A549 (cell line): ENCODE results near the gene KRT16. TPM values are rescaled to one million over a fixed set of nuclear protein-coding genes. Genes with fewer than 3 reads are reported as not detected.

ENCODE experiments used
- ATAC-seq, 2 experiments: fragments of 200-7000 bp in 1 of 2; fragments of >200 bp in 1 of 2; cut with Nextera tagmentation in 1 of 2; cut with Tn5 transposase in 1 of 2; 3 replicates each; pipeline versions ENCODE4 v1.8.0 to v1.9.1; 2018 to 2020; ENCODE audit warnings: mild to moderate bottlenecking in 1 of 2, moderate library complexity in 1 of 2
- CTCF ChIA-PET: fragments of 300-600 bp; sonication (Branson Sonifier 250); formaldehyde crosslinking; extraction: SDS; loops from one replicate; lab custom pipeline; 2021; ENCODE audit warnings: antibody characterized with exemption, inconsistent platforms; lab: Yijun Ruan, JAX
- POLR2A ChIA-PET: fragments of 350-600 bp; formaldehyde crosslinking; extraction: SDS; loops from one replicate; lab custom pipeline; 2021; ENCODE audit warnings: antibody characterized with exemption, inconsistent platforms; lab: Yijun Ruan, JAX
- DNase-seq, 2 experiments: peaks; one replicate each; pipeline versions ENCODE4 v3.0.0 to v3.0.0-alpha.2; 2011 to 2016; ENCODE audit warnings: low read depth in 1 of 2, low spot score in 1 of 2
- FAIRE-seq: peaks from 2 replicates; lab custom pipeline; 2011; peaks lifted over from hg19 to GRCh38; lab: Jason Lieb, UNC
- H3K27ac ChIP-seq, 2 experiments: fragments of >200 bp; sonication (Bioruptor Twin); formaldehyde crosslinking; 3 replicates each; pipeline ENCODE4 v1.5.1; 2016 to 2017
- H3K4me1 ChIP-seq: fragments of >200 bp; sonication (Bioruptor Twin); formaldehyde crosslinking; 3 replicates; pipeline ENCODE4 v1.6.1; 2016
- H3K4me2 ChIP-seq: fragments of >200 bp; sonication (Bioruptor Twin); formaldehyde crosslinking; 3 replicates; pipeline ENCODE4 v1.6.1; 2016
- H3K4me3 ChIP-seq: fragments of >200 bp; sonication (Bioruptor Twin); formaldehyde crosslinking; 3 replicates; pipeline ENCODE4 v1.5.1; 2016
- H3K9me3 ChIP-seq: fragments of >200 bp; sonication (Bioruptor Twin); formaldehyde crosslinking; 3 replicates; pipeline ENCODE4 v1.6.1; 2016
- BHLHE40 ChIP-seq: IDR thresholded peaks from 2 replicates; pipeline ENCODE4 v1.6.1; 2012; ENCODE audit warnings: low read depth, low read length, inconsistent platforms
- CEBPB ChIP-seq, 2 experiments: fragments of >200 bp in 1 of 2; sonication (Bioruptor Twin) in 1 of 2; formaldehyde crosslinking in 1 of 2; IDR thresholded peaks; 2 replicates each; pipeline ENCODE4 v1.6.1; 2012 to 2016
- CHD4 ChIP-seq: fragments of 200-600 bp; sonication (generic); IDR thresholded peaks from 2 replicates; pipeline ENCODE4 v1.6.1; 2016; ENCODE audit warnings: antibody characterized with exemption, mild to moderate bottlenecking, borderline replicate concordance
- EHF ChIP-seq: fragments of 250-450 bp; sonication (Bioruptor Pico); IDR thresholded peaks from 2 replicates; pipeline ENCODE4 v1.5.0; 2020; ENCODE audit warnings: mild to moderate bottlenecking
- EHMT2 ChIP-seq: fragments of 200-600 bp; sonication (generic); IDR thresholded peaks from 2 replicates; pipeline ENCODE4 v1.6.1; 2016; ENCODE audit warnings: antibody characterized with exemption, low read depth, mild to moderate bottlenecking, moderate library complexity
- EP300 ChIP-seq, 2 experiments: fragments of >200 bp; sonication (Bioruptor Twin); formaldehyde crosslinking; IDR thresholded peaks; 2 replicates in 1 of 2; 3 replicates in 1 of 2; pipeline ENCODE4 v1.6.1; 2016 to 2017
- ESRRA ChIP-seq: fragments of 150-350 bp; IDR thresholded peaks from 2 replicates; pipeline ENCODE4 v1.6.1; 2014; ENCODE audit warnings: mild to moderate bottlenecking, low read length, borderline replicate concordance
- FOSB ChIP-seq: fragments of 250-450 bp; sonication (Bioruptor Pico); IDR thresholded peaks from 2 replicates; pipeline ENCODE4 v1.5.0; 2020; ENCODE audit warnings: mild to moderate bottlenecking, moderate library complexity
- FOSL2 ChIP-seq, 2 experiments: fragments of 450-650 bp in 1 of 2; fragments of >200 bp in 1 of 2; sonication (Bioruptor Twin) in 1 of 2; formaldehyde crosslinking; IDR thresholded peaks; 2 replicates each; pipeline versions ENCODE4 v1.5.0 to v1.6.1; 2016 to 2020; ENCODE audit warnings: mild to moderate bottlenecking in 1 of 2, moderate library complexity in 1 of 2
- FOXS1 ChIP-seq: fragments of 250-450 bp; sonication (Bioruptor Pico); IDR thresholded peaks from 2 replicates; pipeline ENCODE4 v1.5.0; 2020; ENCODE audit warnings: mild to moderate bottlenecking, moderate library complexity
- HEYL ChIP-seq: fragments of 250-450 bp; sonication (Bioruptor Pico); IDR thresholded peaks from 2 replicates; pipeline ENCODE4 v1.8.0; 2021; ENCODE audit warnings: mild to moderate bottlenecking, moderate library complexity
- HOXB5 ChIP-seq: fragments of 250-450 bp; sonication (Bioruptor Pico); IDR thresholded peaks from 2 replicates; pipeline ENCODE4 v1.5.0; 2020; ENCODE audit warnings: mild to moderate bottlenecking, moderate library complexity
- MAZ ChIP-seq: fragments of 150-350 bp; IDR thresholded peaks from 2 replicates; pipeline ENCODE4 v1.6.1; 2014; ENCODE audit warnings: antibody characterized with exemption, low read depth, low read length, borderline replicate concordance
- MYC ChIP-seq: IDR thresholded peaks from 2 replicates; pipeline ENCODE4 v1.6.1; 2012; ENCODE audit warnings: mild to moderate bottlenecking, inconsistent platforms, low read length, improper control_type of control experiment, borderline replicate concordance
- NFE2L2 ChIP-seq: fragments of 150-350 bp; conservative IDR thresholded peaks from 2 replicates; pipeline ENCODE4 v1.6.1; 2014; ENCODE audit warnings: low read length
- NR3C1 ChIP-seq: fragments of >200 bp; sonication (Bioruptor Twin); formaldehyde crosslinking; IDR thresholded peaks from 3 replicates; pipeline ENCODE4 v1.6.1; 2017
- PBX3 ChIP-seq: IDR thresholded peaks from 2 replicates; pipeline ENCODE4 v1.6.1; 2012
- POLR2AphosphoS2 ChIP-seq: conservative IDR thresholded peaks from 2 replicates; pipeline ENCODE4 v1.6.1; 2012; ENCODE audit warnings: low read length, improper control_type of control experiment, inconsistent platforms
- RAD21 ChIP-seq, 2 experiments: fragments of >200 bp in 1 of 2; sonication (Bioruptor Twin) in 1 of 2; formaldehyde crosslinking in 1 of 2; IDR thresholded peaks in 1 of 2; conservative IDR thresholded peaks in 1 of 2; 2 replicates in 1 of 2; 3 replicates in 1 of 2; pipeline ENCODE4 v1.6.1; 2012 to 2018; ENCODE audit warnings: inconsistent platforms in 1 of 2
- RARB ChIP-seq: fragments of 250-450 bp; sonication (Bioruptor Pico); IDR thresholded peaks from 2 replicates; pipeline ENCODE4 v1.8.0; 2021; ENCODE audit warnings: mild to moderate bottlenecking, moderate library complexity
- RFX5 ChIP-seq: fragments of 450-650 bp; IDR thresholded peaks from 2 replicates; pipeline ENCODE4 v1.7.1; 2014; ENCODE audit warnings: antibody characterized with exemption, mild to moderate bottlenecking, moderate library complexity
- SREBF2 ChIP-seq: fragments of 450-650 bp; IDR thresholded peaks from 2 replicates; pipeline ENCODE4 v1.6.1; 2014; ENCODE audit warnings: mild to moderate bottlenecking, moderate library complexity
- TP53 ChIP-seq: fragments of 250-450 bp; sonication (Bioruptor Pico); IDR thresholded peaks from 2 replicates; pipeline ENCODE4 v1.5.0; 2021; ENCODE audit warnings: mild to moderate bottlenecking, moderate library complexity
- USF2 ChIP-seq: fragments of 450-650 bp; IDR thresholded peaks from 2 replicates; pipeline ENCODE4 v1.6.1; 2014; ENCODE audit warnings: antibody characterized with exemption
- ZNF302 ChIP-seq: fragments of 250-450 bp; sonication (Bioruptor Pico); IDR thresholded peaks from 2 replicates; pipeline ENCODE4 v1.9.0; 2021; ENCODE audit warnings: inconsistent platforms, mild to moderate bottlenecking, moderate library complexity
- WGBS: methylation state at CpG from one replicate; pipeline ENCODE4 v1.1.6; 2017; ENCODE audit errors: missing lambda C conversion rate; 5-methylcytosine and 5-hydroxymethylcytosine counted together
- polyA plus RNA-seq, 4 experiments: library from polyadenylated mRNA; depleted of rRNA in 3 of 4; stranded (reverse); fragments of >200 nt; fragmentation: RNase III in 1 of 4; extraction: RNeasy Plus Mini Kit Qiagen cat#74134 plus additional on column Dnase treatment in 1 of 4; gene quantifications; 2 replicates in 3 of 4; 3 replicates in 1 of 4; pipeline ENCODE4 v1.2.3, GENCODE V29; 2011 to 2017
- TF ChIP-seq, protein P1 (sequence below): fragments of 150-350 bp; IDR thresholded peaks from 2 replicates; pipeline ENCODE4 v1.6.1; 2014; ENCODE audit warnings: low read depth, mild to moderate bottlenecking, low read length
- TF ChIP-seq, protein P2 (sequence below): IDR thresholded peaks from 2 replicates; pipeline ENCODE4 v1.6.1; 2012
- TF ChIP-seq, protein P3 (sequence below): IDR thresholded peaks from 2 replicates; pipeline ENCODE4 v1.6.1; 2012; ENCODE audit warnings: low read depth, borderline replicate concordance
- TF ChIP-seq, protein P4 (sequence below): fragments of 200-600 bp; sonication (generic); IDR thresholded peaks from 2 replicates; pipeline ENCODE4 v1.6.1; 2016; ENCODE audit warnings: antibody characterized with exemption, mild to moderate bottlenecking, moderate library complexity

The KRT16 gene
- polyA plus RNA-seq, 2 of the 4 experiments (the other 2 are of a cell fraction): 0.28 TPM; not detected in 1

- 52% methylated on average over 12 of the region's 13 CpGs for WGBS
- Histone ChIP-seq H3K4me2 (no peak overlapping the region), H3K27ac (no peak overlapping the region), H3K4me3 (no peak overlapping the region), H3K9me3 (no peaks in the 10 kb centered on the region), H3K4me1 (peaks cover 6% of the 10 kb centered on the region; the same call in 2 of the 3 replicates)
- CTCF ChIA-PET: interaction anchor here (0.6 to 1.5 kb wide), 6 partner anchors 25 to 317 kb away, joined by 3 to 7 read pairs (median 4); no protein-coding TSS in a partner anchor
- FAIRE-seq (no peak), DNase-seq (no peak), ATAC-seq (peak in 1 of 2 experiments; percentile 45; a peak in 3 of 6 replicates)
- POLR2A ChIA-PET: no interaction called here
- TF ChIP-seq CHD4 (no peak), FOSL2 (IDR thresholded peaks at IDR 0.05) (no peak), FOSL2 (CRISPR knock-in tag; IDR thresholded peaks at IDR 0.05) (no peak), BHLHE40 (no peak), NFE2L2 (no peak), HEYL (CRISPR knock-in tag) (no peak), TP53 (CRISPR knock-in tag) (no peak), USF2 (no peak), RARB (CRISPR knock-in tag) (no peak), ZNF302 (no peak), EHMT2 (no peak), ESRRA (no peak), MAZ (no peak), HOXB5 (no peak), PBX3 (no peak), RFX5 (no peak), EHF (no peak)
- TF ChIP-seq, protein P1, sequence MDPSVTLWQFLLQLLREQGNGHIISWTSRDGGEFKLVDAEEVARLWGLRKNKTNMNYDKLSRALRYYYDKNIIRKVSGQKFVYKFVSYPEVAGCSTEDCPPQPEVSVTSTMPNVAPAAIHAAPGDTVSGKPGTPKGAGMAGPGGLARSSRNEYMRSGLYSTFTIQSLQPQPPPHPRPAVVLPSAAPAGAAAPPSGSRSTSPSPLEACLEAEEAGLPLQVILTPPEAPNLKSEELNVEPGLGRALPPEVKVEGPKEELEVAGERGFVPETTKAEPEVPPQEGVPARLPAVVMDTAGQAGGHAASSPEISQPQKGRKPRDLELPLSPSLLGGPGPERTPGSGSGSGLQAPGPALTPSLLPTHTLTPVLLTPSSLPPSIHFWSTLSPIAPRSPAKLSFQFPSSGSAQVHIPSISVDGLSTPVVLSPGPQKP: no peak
Measured at GRCh38 chr17:41618341-41619035, 5.9 kb upstream of the KRT16 start.

DNA sequence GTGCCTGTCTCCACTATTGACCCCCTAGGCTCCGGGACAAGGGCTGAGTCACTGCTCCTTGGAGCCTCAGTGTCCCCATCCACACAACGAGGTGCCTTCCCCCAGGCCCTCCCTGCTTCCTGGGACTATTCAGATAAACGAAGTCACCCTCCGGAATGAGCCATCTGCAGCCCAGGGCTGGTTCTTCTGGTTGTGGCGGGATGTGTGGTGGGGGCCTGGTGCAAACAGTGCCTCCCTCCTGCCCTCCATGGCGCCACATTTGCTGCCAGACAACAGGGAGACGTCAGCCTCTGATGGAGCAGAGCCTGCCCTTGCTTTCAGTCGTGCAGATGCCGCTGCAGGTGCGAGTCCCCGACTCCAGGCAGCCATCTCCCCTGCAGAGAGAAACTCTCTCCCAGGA lies 5.1 kb upstream of the KRT16 start:
- FAIRE-seq: no peak
- Histone ChIP-seq H3K4me3 (no peak overlapping the region), H3K4me2 (no peak overlapping the region), H3K9me3 (no peaks in the 10 kb centered on the region), H3K4me1 (peaks cover 6% of the 10 kb centered on the region), H3K27ac (no peak overlapping the region)
- ChIA-PET CTCF (interaction anchor here (1.2 to 2.1 kb wide), 5 partner anchors 30 to 69 kb away, joined by 3 to 9 read pairs (median 6); no protein-coding TSS in a partner anchor), POLR2A (no interaction called here)
- WGBS: 51% methylated on average over 11 of the region's 11 CpGs
- no peak for DNase-seq
- peak in 1 of 2 experiments; percentile 15; a peak in 1 of 6 replicates for ATAC-seq
- TF ChIP-seq, protein P2, sequence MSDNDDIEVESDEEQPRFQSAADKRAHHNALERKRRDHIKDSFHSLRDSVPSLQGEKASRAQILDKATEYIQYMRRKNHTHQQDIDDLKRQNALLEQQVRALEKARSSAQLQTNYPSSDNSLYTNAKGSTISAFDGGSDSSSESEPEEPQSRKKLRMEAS: no peak
- TF ChIP-seq FOSL2 (IDR thresholded peaks at IDR 0.05) (no peak), FOSL2 (CRISPR knock-in tag; IDR thresholded peaks at IDR 0.05) (no peak), POLR2AphosphoS2 (no peak), NR3C1 (no peak), SREBF2 (no peak), MYC (no peak), FOXS1 (no peak), FOSB (no peak), CEBPB (IDR thresholded peaks at IDR 0.05) (no peak), USF2 (no peak), EP300 (IDR thresholded peaks at IDR 0.05) (no peak), RAD21 (conservative IDR thresholded peaks at IDR 0.05 in 1 of 2, IDR thresholded peaks at IDR 0.05 in 1 of 2) (no peak), MAZ (no peak)
- TF ChIP-seq, protein P3, sequence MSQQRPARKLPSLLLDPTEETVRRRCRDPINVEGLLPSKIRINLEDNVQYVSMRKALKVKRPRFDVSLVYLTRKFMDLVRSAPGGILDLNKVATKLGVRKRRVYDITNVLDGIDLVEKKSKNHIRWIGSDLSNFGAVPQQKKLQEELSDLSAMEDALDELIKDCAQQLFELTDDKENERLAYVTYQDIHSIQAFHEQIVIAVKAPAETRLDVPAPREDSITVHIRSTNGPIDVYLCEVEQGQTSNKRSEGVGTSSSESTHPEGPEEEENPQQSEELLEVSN: no peak
- TF ChIP-seq, protein P4, sequence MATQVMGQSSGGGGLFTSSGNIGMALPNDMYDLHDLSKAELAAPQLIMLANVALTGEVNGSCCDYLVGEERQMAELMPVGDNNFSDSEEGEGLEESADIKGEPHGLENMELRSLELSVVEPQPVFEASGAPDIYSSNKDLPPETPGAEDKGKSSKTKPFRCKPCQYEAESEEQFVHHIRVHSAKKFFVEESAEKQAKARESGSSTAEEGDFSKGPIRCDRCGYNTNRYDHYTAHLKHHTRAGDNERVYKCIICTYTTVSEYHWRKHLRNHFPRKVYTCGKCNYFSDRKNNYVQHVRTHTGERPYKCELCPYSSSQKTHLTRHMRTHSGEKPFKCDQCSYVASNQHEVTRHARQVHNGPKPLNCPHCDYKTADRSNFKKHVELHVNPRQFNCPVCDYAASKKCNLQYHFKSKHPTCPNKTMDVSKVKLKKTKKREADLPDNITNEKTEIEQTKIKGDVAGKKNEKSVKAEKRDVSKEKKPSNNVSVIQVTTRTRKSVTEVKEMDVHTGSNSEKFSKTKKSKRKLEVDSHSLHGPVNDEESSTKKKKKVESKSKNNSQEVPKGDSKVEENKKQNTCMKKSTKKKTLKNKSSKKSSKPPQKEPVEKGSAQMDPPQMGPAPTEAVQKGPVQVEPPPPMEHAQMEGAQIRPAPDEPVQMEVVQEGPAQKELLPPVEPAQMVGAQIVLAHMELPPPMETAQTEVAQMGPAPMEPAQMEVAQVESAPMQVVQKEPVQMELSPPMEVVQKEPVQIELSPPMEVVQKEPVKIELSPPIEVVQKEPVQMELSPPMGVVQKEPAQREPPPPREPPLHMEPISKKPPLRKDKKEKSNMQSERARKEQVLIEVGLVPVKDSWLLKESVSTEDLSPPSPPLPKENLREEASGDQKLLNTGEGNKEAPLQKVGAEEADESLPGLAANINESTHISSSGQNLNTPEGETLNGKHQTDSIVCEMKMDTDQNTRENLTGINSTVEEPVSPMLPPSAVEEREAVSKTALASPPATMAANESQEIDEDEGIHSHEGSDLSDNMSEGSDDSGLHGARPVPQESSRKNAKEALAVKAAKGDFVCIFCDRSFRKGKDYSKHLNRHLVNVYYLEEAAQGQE: no peak
